Measurements from ENCODE around the gene VPREB3. TPM values are rescaled to one million over a fixed set of nuclear protein-coding genes. Genes with fewer than 3 reads are reported as not detected.

VPREB3 gene
- polyA plus RNA-seq, 1 of the 3 experiments (the other 2 are of a cell fraction): not detected

GRCh38 chr22:23793326-23793725, 39.1 kb upstream of the VPREB3 start (continued):
- TF ChIP-seq PBX3 (IDR thresholded peaks at IDR 0.05): no peak
- TF ChIP-seq SMC3 (IDR thresholded peaks at IDR 0.05; ENCODE audit: low read depth, low read length): no peak
- no peak for TF ChIP-seq TCF12 (IDR thresholded peaks at IDR 0.05)
- no peak for TF ChIP-seq CHD2 (IDR thresholded peaks at IDR 0.05; ENCODE audit: low read length, partially characterized antibody)
- TF ChIP-seq MEF2A (IDR thresholded peaks at IDR 0.05; ENCODE audit: borderline replicate concordance, low read depth): no peak
- no peak for TF ChIP-seq GABPA (IDR thresholded peaks at IDR 0.05; ENCODE audit: low read depth)
- TF ChIP-seq, protein P1, sequence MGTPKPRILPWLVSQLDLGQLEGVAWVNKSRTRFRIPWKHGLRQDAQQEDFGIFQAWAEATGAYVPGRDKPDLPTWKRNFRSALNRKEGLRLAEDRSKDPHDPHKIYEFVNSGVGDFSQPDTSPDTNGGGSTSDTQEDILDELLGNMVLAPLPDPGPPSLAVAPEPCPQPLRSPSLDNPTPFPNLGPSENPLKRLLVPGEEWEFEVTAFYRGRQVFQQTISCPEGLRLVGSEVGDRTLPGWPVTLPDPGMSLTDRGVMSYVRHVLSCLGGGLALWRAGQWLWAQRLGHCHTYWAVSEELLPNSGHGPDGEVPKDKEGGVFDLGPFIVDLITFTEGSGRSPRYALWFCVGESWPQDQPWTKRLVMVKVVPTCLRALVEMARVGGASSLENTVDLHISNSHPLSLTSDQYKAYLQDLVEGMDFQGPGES (IDR thresholded peaks at IDR 0.05; ENCODE audit: low read depth, low read length): no peak
- no peak for TF ChIP-seq SIN3A (IDR thresholded peaks at IDR 0.05; ENCODE audit: borderline replicate concordance, low read depth, low read length)
- no peak for TF ChIP-seq POLR2AphosphoS5 (IDR thresholded peaks at IDR 0.05; ENCODE audit: low read depth, low read length)
- TF ChIP-seq ELF1 (IDR thresholded peaks at IDR 0.05): no peak

DNA sequence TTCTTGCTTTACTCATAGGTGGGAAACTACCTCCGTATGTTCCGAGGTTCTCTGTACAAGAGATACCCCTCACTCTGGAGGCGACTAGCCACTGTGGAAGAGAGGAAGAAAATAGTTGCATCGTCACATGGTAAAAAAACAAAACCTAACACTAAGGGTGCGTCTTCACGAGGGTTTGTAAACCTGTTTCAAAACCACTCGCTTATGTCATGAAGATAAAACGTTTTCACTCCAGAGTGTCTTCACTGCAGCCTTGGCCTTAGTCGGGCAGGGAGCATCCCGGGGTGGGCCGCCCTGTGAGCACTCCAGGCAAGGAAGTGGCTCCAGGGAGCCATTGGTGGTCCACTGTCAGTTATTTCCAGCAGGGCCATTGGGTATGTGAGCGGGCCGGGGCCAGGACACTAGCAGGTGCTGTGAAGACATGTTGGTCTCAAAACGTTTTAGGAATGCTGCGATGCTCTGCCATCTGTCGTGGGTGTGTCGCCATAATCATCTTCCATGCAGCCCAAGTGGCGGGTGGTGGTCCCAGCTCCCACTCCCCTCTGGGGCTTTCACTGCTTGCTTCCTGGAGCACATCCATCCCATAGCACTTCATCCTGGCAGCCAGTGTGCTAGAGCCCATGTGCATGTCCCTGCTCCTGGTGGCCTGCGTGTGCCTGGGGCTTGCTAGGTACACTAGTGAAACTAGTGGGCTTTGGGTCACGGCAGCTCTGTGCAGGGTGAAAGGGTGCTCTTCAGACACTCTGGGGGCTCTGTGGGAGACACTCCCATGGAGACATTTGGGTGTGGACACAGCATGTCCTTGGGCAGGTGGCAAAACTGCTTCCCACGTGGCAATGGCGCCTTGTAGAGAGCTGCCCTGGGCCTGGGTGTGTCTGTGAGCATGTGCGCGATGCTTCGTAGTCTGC, 37.8 kb upstream of the VPREB3 start:
- H3K9ac ChIP-seq: no peak overlapping the region
- H4K20me1 ChIP-seq (ENCODE audit: insufficient read depth): peaks cover 56% of the 10 kb centered on the region
- H3K4me3 ChIP-seq (ENCODE audit: low read depth in 2 of 2, low read length in 1 of 2): no peak overlapping the region
- no peaks in the 10 kb centered on the region for H3K9me2 ChIP-seq
- peaks cover 0 to 38% of the 10 kb centered on the region in 2 experiments; a peak in 2 of 4 replicates for H3K4me1 ChIP-seq (ENCODE audit: control insufficient read depth in 1 of 2, insufficient read depth in 2 of 2, low read depth in 1 of 2, low read length in 1 of 2)
- peaks cover 25 to 37% of the 10 kb centered on the region in 2 experiments for H3K36me3 ChIP-seq (replicated peaks in 1 of 2; ENCODE audit: control insufficient read depth in 1 of 2, insufficient read depth in 2 of 2, low read length in 1 of 2)
- no peak overlapping the region for H3K4me2 ChIP-seq
- no peak overlapping the region for H2AFZ ChIP-seq (ENCODE audit: low read depth)
- H3K79me2 ChIP-seq (ENCODE audit: insufficient read depth): peaks cover 73% of the 10 kb centered on the region
- CTCF ChIA-PET: interaction anchor here (0.8 to 5.3 kb wide), 7 partner anchors 21 to 61 kb away, joined by 3 to 36 read pairs (median 4); partner anchors contain the start of gene CHCHD10
- POLR2A ChIA-PET: no interaction called here
- TF ChIP-seq MXI1 (IDR thresholded peaks at IDR 0.05; ENCODE audit: low read depth, low read length) (0 out of 2 replicates have a peak, but pooled peaks have one; percentile 26), YY1 (IDR thresholded peaks at IDR 0.05; ENCODE audit: low read depth) (no peak)
- peak; percentile 34 for DNase-seq
- no peaks in the 10 kb centered on the region for H3K27me3 ChIP-seq (ENCODE audit: insufficient read depth)
- 94% methylated on average over 21 of the region's 25 CpGs for WGBS (ENCODE audit: low lambda C conversion rate)
- H3F3A ChIP-seq (replicated peaks; ENCODE audit: insufficient read depth): peaks cover 3% of the 10 kb centered on the region
- no peaks in the 10 kb centered on the region for H3K9me3 ChIP-seq
- H3K27ac ChIP-seq (ENCODE audit: low read depth in 2 of 2, low read length in 1 of 2): peak overlapping the region in 1 of 2 experiments; percentile 78; a peak in 2 of 4 replicates
